Parathyroid adenoma (tissue), 2 donors: ENCODE data around the gene ATF4.

Source experiments
- H2AFZ ChIP-seq: fragments of 300-600 bp; sonication (generic); one replicate; pipeline ENCODE4 v1.7.0; 2017; ENCODE audit warnings: antibody characterized with exemption, mild to moderate bottlenecking
- H3K27ac ChIP-seq: fragments of 300-600 bp; sonication (generic); one replicate; pipeline ENCODE4 v1.7.0; 2017
- H3K27me3 ChIP-seq: fragments of 300-600 bp; sonication (generic); one replicate; pipeline ENCODE4 v1.7.0; 2017; ENCODE audit warnings: low read length; ENCODE audit not compliant: control insufficient read depth, insufficient read depth
- H3K36me3 ChIP-seq: fragments of 300-600 bp; sonication (generic); one replicate; pipeline ENCODE4 v1.7.0; 2017; ENCODE audit warnings: low read length; ENCODE audit not compliant: control insufficient read depth, insufficient read depth
- H3K4me1 ChIP-seq: fragments of 300-600 bp; sonication (generic); one replicate; pipeline ENCODE4 v1.7.0; 2017; ENCODE audit warnings: control low read depth
- H3K4me2 ChIP-seq: fragments of 300-600 bp; sonication (generic); one replicate; pipeline ENCODE4 v1.7.0; 2017; ENCODE audit warnings: low read length
- H3K4me3 ChIP-seq: fragments of 300-600 bp; sonication (generic); one replicate; pipeline ENCODE4 v1.7.0; 2017; ENCODE audit warnings: low read depth, low read length
- H3K79me2 ChIP-seq: fragments of 300-600 bp; sonication (generic); one replicate; pipeline ENCODE4 v1.7.0; 2017; ENCODE audit warnings: control low read depth
- H3K9ac ChIP-seq: fragments of 300-600 bp; sonication (generic); one replicate; pipeline ENCODE4 v1.7.0; 2017; ENCODE audit warnings: mild to moderate bottlenecking
- H3K9me3 ChIP-seq: fragments of 300-600 bp; sonication (generic); one replicate; pipeline ENCODE4 v1.7.0; 2017; ENCODE audit warnings: low read length; ENCODE audit not compliant: control insufficient read depth
- TF ChIP-seq, protein P1 (sequence below): fragments of 300-600 bp; sonication (generic); IDR thresholded peaks from one replicate; pipeline ENCODE4 v1.7.0; 2017; ENCODE audit warnings: antibody characterized with exemption, mild to moderate bottlenecking
- donor health status: primary hyperparathyroidism.

Gene ATF4

DNA sequence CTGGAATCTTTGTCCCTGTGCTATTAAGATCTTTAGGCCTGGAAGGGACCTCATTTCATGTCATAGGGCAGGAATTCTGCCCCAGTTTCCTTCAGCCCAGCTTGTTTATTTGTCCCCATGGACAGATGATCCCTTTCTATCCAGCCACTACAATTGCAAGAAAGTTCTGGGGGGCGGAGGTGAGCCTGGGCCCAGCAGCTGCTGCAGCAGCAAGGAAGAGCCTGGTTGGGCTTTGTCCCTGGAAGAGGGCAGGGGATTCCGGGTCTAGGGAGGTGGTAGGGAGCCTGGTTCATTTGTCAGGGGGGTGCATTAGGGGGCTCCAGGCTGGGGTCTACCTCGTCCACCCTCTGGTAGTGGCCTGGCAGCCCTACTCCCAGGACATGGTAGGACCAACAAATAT, 33.8 kb downstream of the ATF4 start:
- Histone ChIP-seq H3K9ac (no peak overlapping the region), H3K27ac (no peak overlapping the region), H3K4me1 (no peaks in the 10 kb centered on the region), H3K4me3 (no peak overlapping the region), H3K79me2 (no peaks in the 10 kb centered on the region), H3K27me3 (no peaks in the 10 kb centered on the region), H3K4me2 (no peak overlapping the region), H2AFZ (no peak overlapping the region), H3K9me3 (no peaks in the 10 kb centered on the region), H3K36me3 (no peaks in the 10 kb centered on the region)
- TF ChIP-seq, protein P1, sequence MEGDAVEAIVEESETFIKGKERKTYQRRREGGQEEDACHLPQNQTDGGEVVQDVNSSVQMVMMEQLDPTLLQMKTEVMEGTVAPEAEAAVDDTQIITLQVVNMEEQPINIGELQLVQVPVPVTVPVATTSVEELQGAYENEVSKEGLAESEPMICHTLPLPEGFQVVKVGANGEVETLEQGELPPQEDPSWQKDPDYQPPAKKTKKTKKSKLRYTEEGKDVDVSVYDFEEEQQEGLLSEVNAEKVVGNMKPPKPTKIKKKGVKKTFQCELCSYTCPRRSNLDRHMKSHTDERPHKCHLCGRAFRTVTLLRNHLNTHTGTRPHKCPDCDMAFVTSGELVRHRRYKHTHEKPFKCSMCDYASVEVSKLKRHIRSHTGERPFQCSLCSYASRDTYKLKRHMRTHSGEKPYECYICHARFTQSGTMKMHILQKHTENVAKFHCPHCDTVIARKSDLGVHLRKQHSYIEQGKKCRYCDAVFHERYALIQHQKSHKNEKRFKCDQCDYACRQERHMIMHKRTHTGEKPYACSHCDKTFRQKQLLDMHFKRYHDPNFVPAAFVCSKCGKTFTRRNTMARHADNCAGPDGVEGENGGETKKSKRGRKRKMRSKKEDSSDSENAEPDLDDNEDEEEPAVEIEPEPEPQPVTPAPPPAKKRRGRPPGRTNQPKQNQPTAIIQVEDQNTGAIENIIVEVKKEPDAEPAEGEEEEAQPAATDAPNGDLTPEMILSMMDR = no peak

DNA sequence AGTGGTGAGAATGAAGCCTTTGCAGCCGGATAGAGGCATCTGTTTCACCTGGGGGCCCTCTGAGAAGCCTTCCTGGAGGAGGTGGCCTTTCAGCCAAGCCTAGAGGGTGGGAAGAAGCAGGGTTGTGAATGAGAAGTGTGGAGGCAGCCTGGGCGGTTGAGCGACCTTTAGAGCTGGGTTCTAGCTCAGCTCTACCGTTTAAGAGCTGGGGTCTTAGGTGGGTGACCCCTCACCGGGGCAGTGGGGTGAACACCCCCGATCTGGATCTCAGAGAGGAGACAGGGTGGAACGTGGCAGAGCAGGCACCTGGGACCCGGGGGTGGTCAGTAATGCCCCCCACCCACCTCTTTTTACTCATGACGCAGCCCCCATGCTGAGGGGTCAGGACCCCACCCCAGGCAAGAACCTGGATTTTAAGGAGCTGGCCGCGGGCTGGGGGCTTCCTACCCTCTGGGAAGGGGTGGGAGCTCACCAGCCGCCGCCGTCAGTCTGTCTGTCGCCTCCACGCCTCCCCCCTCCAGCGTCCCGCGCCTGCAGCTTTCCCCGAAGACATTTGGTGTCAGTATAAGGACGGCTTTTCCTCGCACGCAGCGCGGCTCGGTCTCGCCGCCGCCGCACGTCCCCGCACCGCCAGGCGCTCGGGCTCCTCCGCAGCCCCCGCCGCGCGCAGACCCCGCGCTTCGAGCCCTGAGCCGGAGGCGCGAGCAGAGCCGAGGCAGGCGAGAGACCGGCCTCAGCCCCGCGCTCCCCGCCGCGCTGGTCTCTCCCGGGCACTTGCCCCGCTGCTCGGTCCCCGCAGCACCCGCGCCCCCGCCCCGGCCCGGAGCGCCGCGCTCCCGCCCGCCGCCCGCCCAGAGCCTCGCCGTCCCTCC, 36.8 kb downstream of the ATF4 start:
- no peak overlapping the region for H3K9ac ChIP-seq
- H3K36me3 ChIP-seq = no peaks in the 10 kb centered on the region
- no peaks in the 10 kb centered on the region for H3K9me3 ChIP-seq
- no peaks in the 10 kb centered on the region for H3K27me3 ChIP-seq
- H3K79me2 ChIP-seq = no peaks in the 10 kb centered on the region
- TF ChIP-seq, protein P1 = no peak
- H2AFZ ChIP-seq = peak overlapping the region; percentile 38
- peak overlapping the region; percentile 42 for H3K4me2 ChIP-seq
- H3K4me1 ChIP-seq = no peaks in the 10 kb centered on the region
- H3K27ac ChIP-seq = no peak overlapping the region
- H3K4me3 ChIP-seq = no peak overlapping the region

DNA sequence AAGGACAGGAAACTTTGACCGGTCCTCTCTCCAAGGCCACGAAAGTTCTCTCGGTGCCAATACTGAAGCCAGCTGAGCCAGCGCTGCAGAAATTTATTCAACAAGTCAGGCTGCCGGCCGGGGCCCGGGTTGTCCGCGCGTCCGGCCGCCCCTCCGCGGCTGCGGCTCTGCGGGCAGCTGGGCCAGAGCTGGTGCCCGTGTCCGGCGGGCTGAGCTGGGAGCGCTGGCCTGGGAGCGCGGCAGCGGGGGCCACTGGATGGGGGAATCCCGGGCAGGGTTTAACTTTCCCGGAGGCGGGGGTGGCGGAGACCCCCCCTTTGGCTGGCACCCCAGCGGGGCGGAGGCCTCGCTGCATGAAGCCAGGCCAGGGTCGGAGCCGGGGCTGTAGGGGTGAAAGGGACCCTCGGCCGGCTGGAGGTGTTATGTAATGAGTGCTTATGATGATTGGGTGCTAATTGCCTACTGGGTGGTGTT, 37.9 kb downstream of the ATF4 start:
- H2AFZ ChIP-seq = no peak overlapping the region

DNA sequence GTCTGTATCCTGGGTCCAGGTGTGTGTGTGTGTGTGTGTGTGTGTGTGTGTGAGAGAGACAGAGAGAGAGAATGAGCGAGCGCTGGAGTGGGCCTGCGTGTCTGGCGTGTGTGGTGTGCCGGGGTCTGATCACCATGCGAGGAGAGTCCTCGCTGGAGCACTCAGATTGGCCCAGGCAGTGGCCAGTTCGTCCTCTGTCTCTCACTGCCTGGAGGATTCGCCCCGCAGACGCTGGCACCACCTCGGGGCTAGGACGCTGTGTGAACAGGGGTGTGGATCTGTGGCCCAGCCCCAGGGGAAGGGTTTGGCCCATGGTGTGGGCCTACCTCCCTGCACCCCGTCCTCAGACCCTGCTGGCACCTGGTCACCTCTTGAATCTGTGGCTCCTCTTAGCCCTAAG, 38.6 kb downstream of the ATF4 start:
- no peaks in the 10 kb centered on the region for H3K27me3 ChIP-seq
- no peak overlapping the region for H3K4me3 ChIP-seq

More for the DNA sequence above, 37.9 kb downstream of the ATF4 start:
- Histone ChIP-seq H3K9ac (no peak overlapping the region), H3K27ac (no peak overlapping the region), H3K4me3 (no peak overlapping the region), H3K27me3 (no peaks in the 10 kb centered on the region), H3K36me3 (no peaks in the 10 kb centered on the region), H3K79me2 (no peaks in the 10 kb centered on the region), H3K4me2 (no peak overlapping the region), H3K4me1 (no peaks in the 10 kb centered on the region), H3K9me3 (no peaks in the 10 kb centered on the region)
- TF ChIP-seq, protein P1 = no peak

More for the DNA sequence above, 38.6 kb downstream of the ATF4 start:
- no peaks in the 10 kb centered on the region for H3K4me1 ChIP-seq
- H3K9ac ChIP-seq = no peak overlapping the region
- TF ChIP-seq, protein P1 = no peak
- no peak overlapping the region for H3K4me2 ChIP-seq
- no peaks in the 10 kb centered on the region for H3K79me2 ChIP-seq
- no peaks in the 10 kb centered on the region for H3K9me3 ChIP-seq
- no peaks in the 10 kb centered on the region for H3K36me3 ChIP-seq
- no peak overlapping the region for H2AFZ ChIP-seq
- H3K27ac ChIP-seq = no peak overlapping the region
